Hepatic stellate cell (primary cell): ENCODE measurements around the gene DNAJC22.
"Not testable (repeated sequence)": the region's sequence is repeated elsewhere in the genome, so short reads cannot be mapped to it uniquely, and the experiment has no call there.

Experiments
- DNase-seq: peaks from one replicate; pipeline ENCODE4 v3.0.0; 2011; ENCODE audit warnings: low spot score

DNAJC22 gene

GRCh38 chr12:49331380-49332222, 15.1 kb upstream of the DNAJC22 start:
- peak; percentile 89 for DNase-seq

DNA sequence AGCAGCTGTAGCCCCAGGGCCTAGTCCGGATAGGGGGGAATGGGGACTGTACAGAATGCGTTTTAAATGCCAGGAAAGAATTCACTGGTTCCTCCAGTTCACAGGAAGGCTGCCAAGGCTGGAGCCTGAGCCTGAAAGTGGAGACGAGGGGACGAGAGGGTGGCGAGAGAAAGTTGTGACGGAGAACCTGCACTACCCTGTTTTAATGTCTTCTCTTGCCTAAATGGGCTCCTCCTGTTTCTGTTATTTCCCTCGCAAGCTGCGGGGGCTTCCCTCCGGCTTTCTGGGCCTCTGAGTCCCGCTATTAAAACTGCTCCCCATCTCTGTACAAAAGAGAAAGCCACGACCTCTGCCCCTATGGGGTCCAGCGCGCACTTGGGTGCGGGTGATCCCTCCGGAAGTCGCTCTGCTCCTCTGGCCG, 14.2 kb upstream of the DNAJC22 start:
- no peak for DNase-seq

- DNase-seq, result no peak
Measured at GRCh38 chr12:49332891-49333371, 13.8 kb upstream of the DNAJC22 start.

- not testable (repeated sequence) for DNase-seq
Measured at GRCh38 chr12:49333778-49334177, 12.9 kb upstream of the DNAJC22 start.

DNA sequence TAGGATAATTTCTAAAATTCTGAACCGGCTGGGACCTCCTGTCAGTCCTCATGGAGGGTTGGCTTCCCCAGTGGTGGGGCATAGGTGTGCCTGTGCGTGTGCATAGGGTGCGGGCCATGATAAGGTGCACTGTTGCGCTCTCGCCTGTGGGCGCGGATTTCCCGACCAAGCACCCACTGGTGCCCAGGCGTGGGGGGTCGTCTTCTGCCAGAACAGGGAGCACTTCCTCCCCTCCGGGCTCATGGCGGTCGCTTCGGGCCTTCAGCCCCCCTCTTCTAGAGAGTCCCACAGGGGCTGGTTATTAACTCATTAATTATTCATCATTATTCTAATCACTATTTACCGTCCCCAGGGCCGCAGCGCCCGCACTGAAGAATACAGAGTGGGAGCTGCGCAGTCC, 12.5 kb upstream of the DNAJC22 start:
- no peak for DNase-seq

DNA sequence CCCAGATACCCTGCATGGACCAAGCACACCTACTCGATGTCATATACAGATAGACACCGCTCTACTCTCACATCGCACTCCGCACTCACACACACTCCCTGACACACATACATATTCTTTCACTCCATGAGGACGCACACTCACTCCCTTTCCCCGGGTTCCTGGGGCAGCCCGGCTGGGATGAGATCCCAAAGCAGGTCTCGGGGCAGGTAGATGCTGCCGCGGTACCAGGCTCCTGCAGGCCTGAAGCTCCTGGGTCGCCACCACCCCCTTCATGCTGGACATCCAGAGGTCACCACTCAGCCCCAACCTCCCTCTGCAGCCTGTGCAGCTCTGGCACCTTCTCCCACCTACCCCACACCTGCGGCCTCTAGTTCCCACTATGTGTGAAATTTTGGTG, 12.0 kb upstream of the DNAJC22 start:
- DNase-seq, result no peak

DNA sequence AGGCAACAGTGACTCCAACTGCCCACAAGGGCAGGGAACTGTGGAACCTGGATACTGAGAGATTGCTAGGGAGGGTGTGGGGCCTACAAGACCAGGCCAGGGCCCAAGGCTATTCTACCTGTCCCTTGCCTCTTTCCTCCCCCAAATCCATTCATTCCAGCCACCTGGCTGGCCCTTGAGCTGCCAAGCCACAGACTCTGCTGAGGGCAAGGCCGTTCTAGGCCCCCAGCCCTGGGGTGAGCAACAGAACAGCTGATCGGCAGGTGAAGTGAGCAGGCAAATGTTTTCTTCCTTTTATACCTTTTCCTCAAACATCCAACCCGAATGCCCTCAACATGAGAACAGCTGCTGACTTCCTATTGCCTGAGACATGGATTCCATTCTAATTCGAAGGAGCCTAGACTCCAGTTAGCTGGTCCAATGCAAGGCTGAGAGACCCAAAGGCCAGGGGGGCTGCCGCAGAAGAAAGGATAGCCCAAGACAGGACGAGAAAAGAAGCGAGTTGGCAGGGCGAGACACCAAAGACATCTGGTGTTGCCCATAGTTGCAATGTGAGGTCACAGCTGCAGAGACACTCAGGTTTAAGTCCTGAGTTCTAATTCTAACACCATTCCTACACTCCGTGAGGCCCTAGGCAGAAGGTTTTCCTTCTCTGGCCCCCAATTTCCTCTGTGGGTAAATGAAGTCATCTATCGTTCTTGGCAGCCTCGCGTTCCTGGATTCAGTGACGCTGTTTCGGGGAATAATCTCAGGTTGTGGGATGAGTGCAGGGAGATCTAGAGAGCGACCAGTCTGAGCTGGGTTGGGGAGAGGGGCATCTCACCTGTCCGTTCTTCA, 11.4 kb upstream of the DNAJC22 start:
- DNase-seq, result no peak

DNA sequence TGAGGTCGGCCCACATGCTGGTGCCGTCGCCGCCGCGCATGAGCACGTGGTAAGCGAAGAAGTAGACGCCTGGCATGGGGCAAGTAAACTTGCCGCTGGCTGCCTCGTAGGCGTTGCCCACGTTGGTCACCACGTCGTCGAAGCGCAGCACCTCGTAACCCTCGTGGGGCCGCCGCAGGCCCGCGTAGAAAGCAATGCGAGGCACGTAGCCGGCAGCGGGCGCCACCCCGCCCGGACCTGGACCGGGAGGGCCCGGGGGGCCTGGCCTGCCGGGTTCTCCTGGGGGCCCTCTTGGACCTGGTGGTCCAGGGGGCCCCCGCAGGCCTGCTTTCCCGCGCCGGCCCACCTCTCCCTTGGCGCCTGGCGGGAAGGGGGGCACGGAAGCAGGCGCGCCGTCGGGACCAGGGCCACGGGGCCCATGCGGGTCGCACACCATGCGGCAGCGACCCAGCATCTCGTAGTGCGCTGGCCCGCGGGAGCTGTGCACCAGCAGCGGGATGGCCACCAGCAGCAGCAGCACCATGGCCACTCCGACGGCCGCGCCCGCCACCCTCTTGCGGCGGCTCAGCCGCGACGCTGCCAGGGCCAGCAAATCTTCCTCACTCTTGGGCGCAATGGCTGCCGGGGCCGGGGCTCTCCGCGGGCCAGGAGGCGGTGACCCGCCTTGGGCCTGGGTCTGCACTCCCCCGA, 10.6 kb upstream of the DNAJC22 start:
- no peak for DNase-seq

DNA sequence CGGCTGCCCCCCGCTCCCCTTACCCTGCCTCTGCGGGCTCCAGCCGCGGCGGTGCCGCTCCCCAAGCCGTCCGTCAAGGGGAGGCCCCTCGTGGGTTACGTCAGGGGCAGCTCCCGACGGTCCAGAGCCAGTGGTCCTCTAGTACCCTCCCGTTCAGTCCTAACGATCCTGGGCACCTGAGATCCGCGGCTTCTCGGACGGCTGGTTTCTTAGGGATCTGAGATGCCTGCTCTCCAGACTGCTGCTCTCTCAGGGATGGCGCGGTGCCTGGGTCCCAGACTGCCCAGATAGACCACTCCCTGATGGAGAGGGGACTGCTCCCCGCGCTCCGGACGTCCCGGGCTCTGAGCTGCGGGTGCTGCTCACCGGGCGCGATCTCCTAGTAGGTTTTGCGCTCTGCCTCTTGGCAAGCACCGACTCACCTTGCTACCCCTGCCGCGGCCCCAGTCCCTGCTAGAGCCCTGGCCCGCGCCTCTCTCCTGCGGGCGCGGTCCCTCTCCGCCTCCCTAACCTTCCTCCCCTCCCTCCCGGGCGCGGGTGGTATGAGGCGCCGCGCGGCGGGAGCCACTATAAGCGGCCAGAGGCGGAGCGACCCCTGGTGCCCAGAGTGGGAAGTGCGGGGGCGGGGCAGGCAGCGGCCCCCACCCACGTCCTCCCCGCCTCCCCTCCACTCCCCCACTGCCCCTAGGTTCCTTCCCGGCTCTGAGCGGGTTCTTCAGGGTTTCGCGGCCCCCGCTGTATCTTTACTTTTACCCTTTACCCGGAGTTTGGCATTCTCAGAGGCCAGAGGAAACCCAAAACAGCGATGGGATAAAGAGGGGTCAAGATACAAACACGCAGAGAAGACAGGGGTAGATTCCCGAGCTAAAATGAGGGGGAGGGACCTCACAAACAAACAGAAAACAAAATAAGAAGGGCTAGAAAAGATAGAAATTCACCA, 9.8 kb upstream of the DNAJC22 start, which contains the start of gene C1QL4:
TSS of gene C1QL4 (minus strand) at position 544 of the 940 bp plus-strand sequence. CDS start 711 bp downstream, outside the sequence.
- peak; percentile 93 for DNase-seq

- DNase-seq, result no peak
Measured at GRCh38 chr12:49338830-49339463, 7.7 kb upstream of the DNAJC22 start.

DNA sequence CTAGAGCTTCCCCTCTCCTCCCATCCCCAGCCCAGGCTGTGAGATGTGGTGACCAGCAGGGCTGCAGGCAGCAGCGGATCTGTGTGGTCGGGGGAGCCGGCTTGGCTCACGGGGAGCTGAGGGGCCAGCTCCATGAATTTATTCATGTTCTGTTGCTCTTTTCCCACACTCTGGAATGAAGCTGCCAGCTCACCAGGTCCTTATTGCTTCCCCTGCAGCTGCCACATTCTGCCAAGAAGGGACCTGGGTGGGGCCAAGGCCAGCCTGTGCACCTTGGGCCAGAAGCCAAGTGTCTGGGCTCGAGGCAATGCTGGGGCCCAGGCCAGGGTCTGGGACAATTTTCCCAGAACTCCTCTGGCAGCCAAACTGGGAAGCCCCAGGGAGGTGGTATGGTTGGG, 7.2 kb upstream of the DNAJC22 start:
- no peak for DNase-seq

GRCh38 chr12:49340095-49340870, 6.4 kb upstream of the DNAJC22 start:
- no peak for DNase-seq

DNA sequence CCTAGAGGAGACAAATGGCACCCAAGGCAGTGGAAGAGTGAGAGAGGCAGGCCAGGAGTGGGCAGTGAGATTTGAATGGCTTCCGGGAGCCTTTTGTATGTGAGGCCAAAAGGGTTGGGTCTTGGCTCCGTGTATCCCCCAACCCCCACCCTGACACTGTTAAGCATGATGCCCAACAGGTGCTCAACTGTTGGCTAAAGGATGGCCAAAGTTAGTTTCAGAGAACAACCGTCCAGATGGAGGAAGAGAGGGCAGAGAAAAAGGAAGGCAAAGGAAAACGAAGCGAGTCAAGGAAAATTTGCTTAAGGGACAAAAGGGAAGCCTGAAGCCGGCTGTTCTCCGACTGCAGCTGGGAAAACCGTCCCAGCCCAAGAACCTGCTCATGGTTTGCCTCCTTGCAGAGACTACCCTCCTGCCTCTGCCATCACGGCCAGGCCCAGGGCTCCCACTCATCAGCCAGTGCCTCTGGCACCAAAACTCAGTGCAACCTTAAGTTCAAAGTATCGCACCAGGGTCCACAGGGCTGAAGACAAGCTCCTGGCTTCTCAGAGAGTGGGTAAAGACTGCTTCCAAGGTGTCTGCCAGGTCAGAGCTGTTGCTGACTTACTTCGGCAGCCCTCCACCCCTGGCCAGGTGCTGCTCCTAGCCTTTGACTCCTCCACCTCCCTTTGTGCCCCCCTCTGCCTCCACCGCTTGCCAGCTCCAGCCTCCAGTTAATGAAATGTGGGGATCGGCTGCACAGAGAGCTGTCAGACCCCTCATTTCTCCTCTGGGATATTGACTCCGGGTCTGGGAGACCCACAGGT, 5.5 kb upstream of the DNAJC22 start:
- no peak for DNase-seq

DNA sequence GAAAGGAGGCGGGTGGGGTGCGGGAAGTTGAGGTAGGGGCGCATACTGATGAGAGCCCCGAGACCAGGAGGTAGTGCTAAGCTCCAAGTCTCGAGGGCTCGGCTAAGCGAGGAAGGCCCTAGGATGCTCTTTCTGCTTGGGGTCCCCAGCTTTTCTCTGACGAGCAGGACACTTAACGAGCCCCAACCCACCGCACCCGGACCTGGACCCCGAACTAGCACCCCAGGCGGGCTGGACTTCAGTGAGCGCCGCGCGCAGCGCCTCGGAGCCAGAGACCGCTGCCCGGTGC, 5.0 kb upstream of the DNAJC22 start:
- no peak for DNase-seq

DNA sequence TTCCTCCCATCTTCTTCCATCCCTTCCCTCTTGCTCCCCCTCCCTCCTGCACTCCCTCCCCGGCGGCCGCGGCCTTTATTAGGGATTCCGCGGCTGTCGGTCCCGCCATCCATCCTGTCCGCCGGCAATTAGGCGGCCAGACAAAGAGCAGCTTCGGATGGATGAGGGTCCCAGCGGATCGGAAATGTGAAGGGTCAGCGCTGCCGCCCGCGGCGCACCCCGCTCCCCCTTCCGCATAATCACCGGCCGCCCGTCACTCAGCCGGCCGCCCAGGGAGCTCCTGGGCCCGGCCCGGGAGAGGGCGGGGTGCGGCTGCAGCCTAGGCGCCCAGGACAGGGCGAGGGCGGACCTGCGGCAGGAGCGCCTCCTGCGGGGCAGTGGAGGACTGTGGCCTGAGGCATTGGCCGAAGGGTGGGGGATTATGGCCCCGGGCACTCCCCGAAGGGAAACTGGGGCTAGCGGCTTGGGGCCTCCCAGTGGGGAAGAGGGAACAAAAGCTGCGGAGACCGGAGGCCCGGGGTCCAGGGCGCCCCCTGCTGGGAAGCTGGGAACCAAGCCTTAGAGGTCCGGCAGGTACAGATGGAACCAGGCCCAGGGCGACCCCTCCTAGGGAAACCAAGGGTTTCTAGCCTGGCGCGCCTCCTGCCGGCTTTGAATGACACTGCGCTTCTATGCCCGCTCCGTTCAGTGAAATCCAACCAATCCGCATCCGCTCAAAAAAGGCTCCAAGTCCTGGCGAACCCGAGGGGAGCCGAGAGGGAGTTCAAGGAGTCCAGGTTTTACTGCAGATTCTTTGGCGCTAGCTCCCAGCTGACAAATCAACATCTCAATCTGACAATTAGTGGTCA, 4.4 kb upstream of the DNAJC22 start:
- peak; percentile 83 for DNase-seq

GRCh38 chr12:49342914-49343731, 3.6 kb upstream of the DNAJC22 start:
- no peak for DNase-seq

GRCh38 chr12:49344486-49345050, 2.1 kb upstream of the DNAJC22 start:
- DNase-seq, result no peak
